Measurements from ENCODE around the gene TP53I13. TPM values are rescaled to one million over a fixed set of nuclear protein-coding genes. Genes with fewer than 3 reads are reported as not detected.

Gene TP53I13
- total and polyA plus RNA-seq, 2 donors = 26.3 to 74.7 TPM

GRCh38 chr17:29597361-29598172 is 29.1 kb downstream of the TP53I13 start:
- Histone ChIP-seq H3K4me3 (ENCODE audit: low read depth, low read length) (no peak overlapping the region), H3K4me1 (ENCODE audit: insufficient read depth) (no peaks in the 10 kb centered on the region), H3K36me3 (ENCODE audit: insufficient read depth) (no peaks in the 10 kb centered on the region), H3K27ac (ENCODE audit: low read depth) (no peak overlapping the region)
- DNase-seq (ENCODE audit: extremely low spot score) = no peak
- WGBS = 50% methylated on average over 13 of the region's 13 CpGs

GRCh38 chr17:29603109-29603674 is 34.7 kb downstream of the TP53I13 start:
- H3K36me3 ChIP-seq (ENCODE audit: insufficient read depth) = no peaks in the 10 kb centered on the region
- no peaks in the 10 kb centered on the region for H3K4me1 ChIP-seq (ENCODE audit: insufficient read depth)
- DNase-seq (ENCODE audit: extremely low spot score) = no peak
- no peak overlapping the region for H3K27ac ChIP-seq (ENCODE audit: low read depth)
- no peak overlapping the region for H3K4me3 ChIP-seq (ENCODE audit: low read depth, low read length)
- WGBS = 87% methylated on average over 6 of the region's 6 CpGs

DNA sequence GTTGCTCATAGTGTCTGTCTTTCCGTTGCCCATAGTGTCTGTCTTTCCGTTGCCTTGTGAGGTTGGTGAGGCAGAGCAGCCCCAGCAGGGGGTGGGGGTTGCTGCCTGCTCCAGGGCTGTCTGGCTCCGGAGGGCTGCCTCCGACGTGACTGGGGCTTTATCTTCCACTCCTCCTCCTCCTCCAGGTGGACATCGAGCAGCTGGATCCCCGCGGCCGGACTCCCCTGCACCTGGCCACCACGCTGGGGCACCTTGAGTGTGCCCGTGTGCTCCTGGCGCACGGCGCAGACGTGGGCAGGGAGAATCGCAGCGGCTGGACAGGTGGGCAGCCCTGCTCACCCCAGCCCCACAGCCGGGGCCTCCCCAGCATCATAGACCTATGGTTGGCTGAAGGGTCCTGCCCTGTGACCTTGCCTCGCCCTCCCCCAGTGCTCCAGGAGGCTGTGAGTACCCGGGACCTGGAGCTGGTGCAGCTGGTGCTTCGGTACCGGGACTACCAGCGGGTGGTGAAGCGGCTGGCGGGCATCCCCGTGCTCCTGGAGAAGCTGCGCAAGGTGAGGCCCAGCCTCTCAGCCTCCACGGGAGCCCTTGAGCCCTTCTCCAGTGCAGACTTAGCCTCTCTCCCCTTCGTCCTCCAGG is 39.2 kb downstream of the TP53I13 start:
- 91% methylated on average over 29 of the region's 29 CpGs for WGBS
- no peak for DNase-seq (ENCODE audit: extremely low spot score)
- Histone ChIP-seq H3K36me3 (ENCODE audit: insufficient read depth) (no peaks in the 10 kb centered on the region), H3K4me1 (ENCODE audit: insufficient read depth) (no peaks in the 10 kb centered on the region), H3K27ac (ENCODE audit: low read depth) (no peak overlapping the region), H3K4me3 (ENCODE audit: low read depth, low read length) (no peak overlapping the region)

DNA sequence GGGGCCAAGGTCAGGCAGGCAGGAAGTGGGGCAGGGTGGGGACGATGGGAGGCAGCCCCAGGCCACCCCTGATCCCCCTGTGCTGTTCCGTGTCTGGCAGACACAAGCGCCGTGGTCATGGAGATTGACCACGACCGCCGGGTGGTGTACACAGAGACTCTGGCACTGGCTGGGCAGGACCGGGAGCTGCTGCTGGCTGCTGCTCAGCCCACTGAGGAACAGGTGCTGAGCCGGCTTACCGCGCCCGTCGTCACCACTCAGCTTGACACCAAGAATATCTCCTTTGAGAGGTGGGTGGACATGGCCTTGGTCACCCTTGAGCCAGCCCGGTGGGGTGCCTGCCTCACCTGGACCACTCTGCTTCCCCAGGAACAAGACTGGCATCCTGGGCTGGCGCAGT is 40.5 kb downstream of the TP53I13 start:
- Histone ChIP-seq H3K4me3 (ENCODE audit: low read depth, low read length) (no peak overlapping the region), H3K36me3 (ENCODE audit: insufficient read depth) (no peaks in the 10 kb centered on the region), H3K27ac (ENCODE audit: low read depth) (no peak overlapping the region), H3K4me1 (ENCODE audit: insufficient read depth) (no peaks in the 10 kb centered on the region)
- no peak for DNase-seq (ENCODE audit: extremely low spot score)
- WGBS = 91% methylated on average over 15 of the region's 15 CpGs

DNA sequence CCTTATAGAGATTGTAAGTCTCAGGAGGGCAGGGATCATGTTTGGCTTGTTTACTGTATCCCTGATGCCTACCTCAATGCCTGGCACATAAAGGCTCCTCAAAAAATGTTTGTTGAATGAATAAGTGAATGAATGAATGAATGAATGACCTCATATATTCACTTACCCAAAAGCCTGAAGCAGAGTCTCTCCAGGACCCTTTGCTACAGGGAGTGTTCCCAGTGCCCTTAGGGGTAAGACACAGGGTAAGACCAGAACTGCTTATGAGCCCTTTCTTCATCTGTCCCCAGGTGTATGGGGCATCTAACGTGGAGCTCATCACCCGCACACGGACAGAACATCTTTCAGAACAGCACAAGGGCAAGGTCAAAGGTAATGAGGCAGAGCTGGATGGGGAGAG is 41.9 kb downstream of the TP53I13 start:
- DNase-seq (ENCODE audit: extremely low spot score) = no peak
- 83% methylated on average over 3 of the region's 3 CpGs for WGBS
- H3K4me3 ChIP-seq (ENCODE audit: low read depth, low read length) = no peak overlapping the region
- H3K4me1 ChIP-seq (ENCODE audit: insufficient read depth) = peaks cover 1% of the 10 kb centered on the region
- no peaks in the 10 kb centered on the region for H3K36me3 ChIP-seq (ENCODE audit: insufficient read depth)
- no peak overlapping the region for H3K27ac ChIP-seq (ENCODE audit: low read depth)

DNA sequence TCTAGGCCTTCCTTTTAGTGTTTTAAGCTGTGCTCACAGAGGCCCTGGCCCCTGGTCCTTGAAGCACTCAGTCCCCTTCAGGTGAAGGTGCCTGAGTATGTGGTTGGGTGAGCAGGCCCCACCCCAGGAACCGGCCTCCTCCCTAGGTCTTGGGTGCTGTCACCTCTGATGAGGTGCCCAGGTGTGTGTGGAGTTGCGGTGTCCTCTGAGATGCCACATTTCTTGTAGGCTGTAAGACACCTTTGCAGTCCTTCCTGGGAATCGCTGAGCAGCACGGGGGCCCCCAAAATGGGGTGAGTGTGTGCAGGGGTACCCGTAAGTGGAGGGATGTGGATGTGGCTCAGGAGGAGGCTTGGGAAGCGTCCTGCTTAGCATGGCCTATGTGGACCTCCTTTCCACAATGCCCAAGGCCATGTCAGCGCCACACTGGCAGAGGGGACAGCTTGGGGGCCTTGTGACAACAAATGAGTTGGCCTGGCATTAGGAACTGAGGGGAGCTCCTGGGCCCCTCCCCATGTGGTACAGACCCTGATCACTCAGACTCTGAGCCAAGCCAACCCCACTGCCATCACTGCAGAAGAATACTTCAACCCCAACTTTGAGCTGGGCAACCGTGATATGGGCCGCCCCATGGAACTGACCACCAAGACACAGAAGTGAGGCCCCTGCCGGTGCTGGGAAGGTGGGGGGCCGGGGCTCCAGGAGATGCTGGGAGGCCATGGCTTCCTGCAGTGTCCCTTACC is 43.0 kb downstream of the TP53I13 start:
- H3K4me1 ChIP-seq (ENCODE audit: insufficient read depth) = peaks cover 1% of the 10 kb centered on the region
- no peaks in the 10 kb centered on the region for H3K36me3 ChIP-seq (ENCODE audit: insufficient read depth)
- no peak overlapping the region for H3K4me3 ChIP-seq (ENCODE audit: low read depth, low read length)
- DNase-seq (ENCODE audit: extremely low spot score) = no peak
- no peak overlapping the region for H3K27ac ChIP-seq (ENCODE audit: low read depth)
- 97% methylated on average over 11 of the region's 11 CpGs for WGBS

- no peaks in the 10 kb centered on the region for H3K36me3 ChIP-seq (ENCODE audit: insufficient read depth)
- H3K4me3 ChIP-seq (ENCODE audit: low read depth, low read length) = no peak overlapping the region
- H3K27ac ChIP-seq (ENCODE audit: low read depth) = no peak overlapping the region
- no peak for DNase-seq (ENCODE audit: extremely low spot score)
- peaks cover 1% of the 10 kb centered on the region for H3K4me1 ChIP-seq (ENCODE audit: insufficient read depth)
- WGBS = 93% methylated on average over 12 of the region's 12 CpGs
Observed at GRCh38 chr17:29612094-29612403, 43.5 kb downstream of the TP53I13 start.

GRCh38 chr17:29612404-29613280 is 44.1 kb downstream of the TP53I13 start:
- Histone ChIP-seq H3K36me3 (ENCODE audit: insufficient read depth) (no peaks in the 10 kb centered on the region), H3K4me1 (ENCODE audit: insufficient read depth) (peaks cover 1% of the 10 kb centered on the region), H3K4me3 (ENCODE audit: low read depth, low read length) (no peak overlapping the region), H3K27ac (ENCODE audit: low read depth) (no peak overlapping the region)
- no peak for DNase-seq (ENCODE audit: extremely low spot score)
- WGBS = 44% methylated on average over 85 of the region's 85 CpGs

GRCh38 chr17:29613352-29613837 is 44.9 kb downstream of the TP53I13 start:
- WGBS = 2% methylated on average over 50 of the region's 50 CpGs
- H3K4me1 ChIP-seq (ENCODE audit: insufficient read depth) = peaks cover 1% of the 10 kb centered on the region
- DNase-seq (ENCODE audit: extremely low spot score) = peak; percentile 59
- no peaks in the 10 kb centered on the region for H3K36me3 ChIP-seq (ENCODE audit: insufficient read depth)
- H3K4me3 ChIP-seq (ENCODE audit: low read depth, low read length) = no peak overlapping the region
- no peak overlapping the region for H3K27ac ChIP-seq (ENCODE audit: low read depth)

- WGBS = 26% methylated on average over 13 of the region's 13 CpGs
- no peak for DNase-seq (ENCODE audit: extremely low spot score)
- no peak overlapping the region for H3K4me3 ChIP-seq (ENCODE audit: low read depth, low read length)
- no peak overlapping the region for H3K27ac ChIP-seq (ENCODE audit: low read depth)
- no peaks in the 10 kb centered on the region for H3K36me3 ChIP-seq (ENCODE audit: insufficient read depth)
- peaks cover 1% of the 10 kb centered on the region for H3K4me1 ChIP-seq (ENCODE audit: insufficient read depth)
Observed at GRCh38 chr17:29613856-29614255, 45.4 kb downstream of the TP53I13 start.

DNA sequence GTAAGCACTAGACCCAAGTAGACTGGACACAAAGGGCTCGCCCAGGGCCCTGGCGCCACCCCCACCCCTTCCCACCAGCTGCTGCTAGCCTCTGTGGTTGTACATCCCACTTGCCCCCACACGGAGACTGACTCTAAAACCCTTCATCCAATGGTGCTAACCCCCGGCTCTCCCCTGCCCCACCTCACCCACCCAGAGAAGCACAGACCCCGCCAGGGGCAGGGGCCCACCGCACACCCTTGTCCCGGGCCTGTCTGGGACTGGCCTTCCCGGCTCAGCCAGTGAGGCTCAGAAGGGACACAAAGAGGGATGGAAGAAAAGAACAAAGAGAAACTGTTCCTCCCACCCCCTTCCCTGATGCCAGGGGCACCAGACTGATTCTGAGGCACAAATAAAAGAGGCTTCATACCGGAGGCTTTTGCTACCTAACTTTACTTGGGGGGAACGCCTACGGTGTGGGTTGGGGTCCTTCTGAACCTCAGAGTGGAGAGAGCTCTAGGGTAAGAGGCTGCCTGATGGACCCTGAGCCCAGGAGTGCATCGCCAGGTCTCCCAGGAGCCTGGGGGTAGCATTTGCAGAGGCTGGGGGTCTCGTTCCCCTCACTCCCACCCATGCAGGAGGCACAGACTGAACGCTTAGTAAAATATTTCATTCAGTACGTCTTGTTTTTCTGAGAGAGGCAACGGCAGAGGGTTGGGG is 46.0 kb downstream of the TP53I13 start:
- WGBS = 66% methylated on average over 16 of the region's 16 CpGs
- DNase-seq (ENCODE audit: extremely low spot score) = no peak
- Histone ChIP-seq H3K27ac (ENCODE audit: low read depth) (no peak overlapping the region), H3K4me1 (ENCODE audit: insufficient read depth) (peaks cover 1% of the 10 kb centered on the region), H3K36me3 (ENCODE audit: insufficient read depth) (no peaks in the 10 kb centered on the region), H3K4me3 (ENCODE audit: low read depth, low read length) (no peak overlapping the region)

GRCh38 chr17:29615048-29615385 is 46.5 kb downstream of the TP53I13 start:
- 22% methylated on average over 15 of the region's 15 CpGs for WGBS
- H3K27ac ChIP-seq (ENCODE audit: low read depth) = no peak overlapping the region
- H3K36me3 ChIP-seq (ENCODE audit: insufficient read depth) = no peaks in the 10 kb centered on the region
- DNase-seq (ENCODE audit: extremely low spot score) = no peak
- H3K4me3 ChIP-seq (ENCODE audit: low read depth, low read length) = peak overlapping the region; percentile 6
- H3K4me1 ChIP-seq (ENCODE audit: insufficient read depth) = peaks cover 1% of the 10 kb centered on the region
